Medulla oblongata (tissue), 1 donor: ENCODE results near the gene GTF2IRD1.
A peak's percentile ranks its signal among the peaks of the same experiment; 100 is the strongest.
"Not testable (repeated sequence)": the region's sequence is repeated elsewhere in the genome, so short reads cannot be mapped to it uniquely, and the experiment has no call there.

Experiments
- DNase-seq: peaks from one replicate; pipeline ENCODE4 v3.0.0-alpha.2; 2015; ENCODE audit errors: extremely low spot score

GTF2IRD1 gene

DNA sequence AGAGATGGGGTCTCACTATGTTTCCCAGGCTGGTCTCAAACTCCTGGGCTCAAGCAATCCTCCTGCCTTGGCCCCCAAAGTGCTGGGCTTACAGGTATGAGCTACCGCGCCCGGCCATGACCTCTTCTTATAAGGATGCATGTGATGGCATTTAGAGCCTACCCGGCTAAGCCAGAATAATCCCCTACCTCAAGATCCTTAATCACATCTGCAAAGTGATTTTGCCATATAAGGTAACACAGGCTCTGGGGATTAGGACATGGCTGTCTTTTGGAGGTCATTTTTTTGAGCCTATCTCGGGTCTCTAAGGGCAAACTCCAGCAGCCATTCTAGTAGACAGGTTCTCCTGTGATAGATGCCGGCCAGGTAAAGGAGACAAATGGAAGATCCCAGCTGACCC, 39.6 kb downstream of the GTF2IRD1 start:
- DNase-seq, result no peak

DNA sequence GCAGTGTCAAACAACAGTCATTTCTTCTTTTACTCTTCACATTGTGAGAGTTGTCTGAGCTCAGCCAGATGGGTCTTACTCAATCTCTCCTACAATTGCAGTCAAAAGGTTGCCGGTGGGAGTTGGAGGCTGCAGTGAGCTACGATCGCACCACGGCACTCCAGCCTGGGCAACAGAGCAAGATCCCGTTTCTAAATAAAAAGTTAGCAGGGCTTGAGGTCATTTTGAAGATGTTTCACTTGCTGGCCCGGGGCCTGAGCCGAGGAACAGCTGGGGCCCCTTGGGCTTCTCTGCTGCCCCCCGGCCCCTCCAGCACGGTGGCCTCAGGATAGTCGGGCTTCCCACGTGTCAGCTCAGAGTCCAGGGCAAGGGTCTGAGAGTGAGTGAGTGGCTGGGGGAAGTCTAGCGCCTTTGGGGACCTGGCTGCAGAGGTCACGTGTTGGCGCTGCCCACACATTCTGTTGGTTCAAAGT, 40.4 kb downstream of the GTF2IRD1 start:
- no peak for DNase-seq

DNA sequence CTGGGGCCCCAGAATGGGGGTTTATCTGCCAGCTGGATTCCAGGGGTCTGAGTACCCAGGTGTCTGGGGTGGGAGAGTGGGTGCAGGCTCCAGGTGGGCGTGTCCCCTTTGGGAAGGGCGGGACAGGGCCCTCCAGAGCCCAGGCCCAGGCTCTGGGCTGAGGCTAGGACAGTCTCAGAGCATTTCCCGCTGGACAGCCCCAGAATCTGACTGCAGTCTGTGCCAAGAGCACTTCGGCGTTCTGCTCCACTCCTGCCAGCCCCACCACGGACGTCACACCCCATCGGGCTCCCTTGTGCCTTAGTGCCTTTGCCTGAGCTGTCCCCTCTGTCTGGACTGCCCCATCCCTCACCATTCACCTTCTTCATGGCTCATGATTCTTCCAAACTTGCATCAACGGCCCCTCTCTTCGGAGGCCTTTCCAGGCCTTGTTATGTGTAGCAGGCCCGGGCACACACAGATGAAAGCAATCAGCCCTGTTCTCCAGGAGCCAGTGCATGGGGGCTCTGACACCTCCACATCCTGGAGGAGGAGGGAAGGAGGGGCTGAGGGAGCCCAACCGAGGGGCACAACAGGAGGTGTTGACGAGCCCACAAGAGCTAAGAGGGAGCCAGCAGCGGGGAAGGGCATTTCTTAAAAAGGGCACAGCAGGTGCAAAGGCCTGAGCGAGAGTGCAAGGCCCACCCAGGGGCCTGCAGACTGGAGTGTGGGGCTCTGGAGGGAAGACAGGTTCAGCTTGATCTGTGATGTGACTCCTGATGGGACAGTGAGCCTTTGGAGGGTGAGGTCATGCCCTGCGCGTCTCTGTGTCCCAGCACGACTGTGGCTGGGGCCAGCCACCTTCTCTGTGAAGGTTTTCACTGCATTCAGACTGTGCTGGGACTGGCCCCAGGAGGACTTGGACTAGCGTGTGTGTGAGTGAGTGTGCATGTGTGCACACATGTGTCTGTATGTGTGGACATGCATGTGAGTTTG, 41.7 kb downstream of the GTF2IRD1 start:
- DNase-seq, result no peak

DNA sequence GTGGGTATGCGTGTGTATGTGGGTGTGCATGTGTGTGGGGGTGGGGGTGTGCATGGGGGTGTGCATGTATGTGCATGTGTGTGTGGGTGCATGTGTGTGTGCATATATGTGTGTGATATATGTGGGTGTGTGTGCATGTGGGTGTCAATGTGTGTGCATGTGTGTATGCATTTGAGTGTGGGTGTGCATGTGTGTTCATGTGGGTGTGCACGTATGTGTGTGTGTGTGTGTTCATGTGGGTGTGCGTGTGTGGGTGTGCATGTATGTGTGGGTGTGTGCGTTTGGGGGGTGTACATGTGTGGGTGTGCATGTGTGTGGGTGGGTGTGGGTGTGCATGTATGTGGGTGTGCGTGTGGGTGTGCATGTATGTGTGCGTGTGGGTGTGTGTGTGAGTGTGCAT, 42.6 kb downstream of the GTF2IRD1 start:
- DNase-seq, result no peak

DNA sequence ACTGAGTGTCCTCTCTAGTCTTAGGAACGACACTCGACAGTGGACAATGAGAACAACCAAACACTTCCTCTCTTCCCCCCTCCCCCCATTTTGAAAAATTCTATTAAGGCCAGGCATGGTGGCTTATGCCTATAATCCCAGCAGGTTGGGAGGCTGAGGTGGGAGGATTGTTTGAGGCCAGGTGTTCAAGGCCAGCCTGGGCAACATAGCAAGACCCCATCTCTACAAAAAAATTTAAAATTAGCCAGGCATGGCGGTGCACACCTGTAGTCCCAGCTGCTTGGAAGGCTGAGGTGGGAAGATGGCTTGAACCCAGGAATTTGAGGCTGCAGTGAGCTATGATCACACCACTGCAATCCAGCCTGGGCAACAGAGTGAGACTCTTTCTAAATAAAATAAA, 43.1 kb downstream of the GTF2IRD1 start:
- DNase-seq, result not testable (repeated sequence)

DNA sequence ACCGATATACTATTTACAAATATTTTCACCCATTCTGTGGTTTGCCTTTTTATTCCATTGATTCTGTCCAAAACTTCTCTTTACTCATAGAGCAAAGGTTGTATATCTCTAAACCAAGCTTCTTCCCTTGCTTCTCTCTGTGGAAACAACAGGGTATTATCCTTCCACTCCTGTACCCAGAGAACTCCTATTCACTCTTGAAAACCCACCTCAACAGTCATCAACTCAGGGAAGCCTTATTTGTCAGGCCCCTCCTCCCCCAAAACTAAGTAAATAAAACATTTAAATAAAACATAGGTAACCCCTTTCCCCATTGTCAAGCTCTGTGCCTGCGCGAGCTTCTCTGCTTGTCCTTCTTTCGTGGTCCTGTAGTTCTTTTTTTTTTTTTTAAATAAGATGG, 44.6 kb downstream of the GTF2IRD1 start:
- no peak for DNase-seq

DNA sequence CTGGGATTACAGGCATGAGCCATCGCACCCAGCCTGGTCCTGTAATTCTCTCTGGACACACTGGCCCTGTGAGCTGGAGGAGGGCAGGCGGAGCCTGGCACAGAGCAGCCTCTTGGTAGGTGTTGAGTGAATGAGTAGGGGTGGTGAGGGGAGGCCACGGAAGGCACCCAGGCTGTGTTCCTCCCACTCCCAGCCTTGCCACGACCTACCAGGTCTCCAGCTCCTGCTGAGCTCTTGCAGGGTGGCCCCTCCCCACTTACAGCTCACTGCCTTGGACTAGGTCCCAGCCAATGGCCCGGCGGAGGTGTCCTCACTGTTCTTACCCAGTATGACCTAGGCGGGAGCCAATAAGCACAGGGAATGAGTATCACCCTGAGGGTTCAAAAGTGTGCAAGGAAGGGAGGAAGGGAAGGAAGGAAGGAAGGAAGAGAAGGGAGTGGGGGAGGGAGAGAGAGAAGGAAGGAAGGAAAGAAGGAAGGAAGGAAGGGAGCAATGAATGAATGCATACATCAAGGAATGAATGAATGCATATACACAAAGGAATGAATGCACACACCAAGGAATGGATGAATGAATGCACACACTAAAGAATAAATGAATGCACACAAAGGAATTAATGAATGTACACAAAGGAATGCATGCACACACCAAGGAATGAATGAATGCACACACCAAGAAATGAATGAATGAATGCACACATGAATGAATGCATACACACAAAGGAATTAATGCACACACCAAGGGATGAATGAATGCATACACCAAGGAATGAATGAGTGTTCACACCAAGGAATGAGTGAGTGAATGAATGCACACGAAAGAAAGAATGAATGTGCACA, 45.5 kb downstream of the GTF2IRD1 start:
- no peak for DNase-seq

DNA sequence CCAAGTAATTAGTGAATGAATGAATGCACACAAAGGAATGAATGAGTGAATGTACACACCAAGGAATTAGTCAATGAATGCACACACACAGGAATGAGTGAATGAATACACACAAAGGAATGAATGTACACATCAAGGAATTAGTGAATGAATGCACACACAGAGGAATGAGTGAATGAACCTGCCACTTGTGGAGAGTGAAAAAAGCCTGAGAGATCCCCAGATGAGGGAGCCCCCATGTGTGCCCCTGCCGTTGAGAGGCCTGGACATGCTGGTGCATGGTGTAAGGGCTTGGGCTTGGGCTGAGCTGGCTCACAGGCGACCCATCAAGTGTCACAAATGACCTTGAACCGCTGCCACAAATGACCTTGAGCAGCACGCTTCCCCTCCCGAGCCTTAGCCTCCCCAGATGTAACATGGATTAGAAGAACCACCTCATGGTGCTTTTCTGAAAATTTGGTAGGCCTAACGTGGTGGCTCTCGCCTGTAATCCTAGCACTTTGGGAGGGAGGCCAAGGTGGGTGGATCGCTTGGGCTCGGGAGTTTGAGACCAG, 46.2 kb downstream of the GTF2IRD1 start:
- DNase-seq, result no peak

DNA sequence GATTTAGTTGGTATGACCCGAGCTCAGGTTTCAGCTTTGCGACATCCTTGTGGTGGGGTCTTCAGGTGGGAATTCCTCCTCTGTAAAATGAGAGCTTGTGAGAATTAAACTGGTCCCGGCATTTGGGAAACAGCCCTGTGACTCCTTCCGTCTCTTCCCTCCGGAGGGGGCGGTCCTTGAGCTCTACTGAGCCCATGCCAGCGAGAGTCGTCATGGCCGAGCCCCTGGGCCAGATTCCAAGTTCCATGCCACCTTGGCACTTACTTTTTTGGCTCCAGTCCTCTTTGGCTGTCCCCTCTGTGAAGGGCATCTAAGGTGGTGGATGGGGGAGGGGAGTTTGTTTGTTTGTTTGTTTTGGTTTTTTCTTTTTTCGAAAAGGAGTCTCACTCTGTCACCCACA, 47.6 kb downstream of the GTF2IRD1 start:
- no peak for DNase-seq

DNA sequence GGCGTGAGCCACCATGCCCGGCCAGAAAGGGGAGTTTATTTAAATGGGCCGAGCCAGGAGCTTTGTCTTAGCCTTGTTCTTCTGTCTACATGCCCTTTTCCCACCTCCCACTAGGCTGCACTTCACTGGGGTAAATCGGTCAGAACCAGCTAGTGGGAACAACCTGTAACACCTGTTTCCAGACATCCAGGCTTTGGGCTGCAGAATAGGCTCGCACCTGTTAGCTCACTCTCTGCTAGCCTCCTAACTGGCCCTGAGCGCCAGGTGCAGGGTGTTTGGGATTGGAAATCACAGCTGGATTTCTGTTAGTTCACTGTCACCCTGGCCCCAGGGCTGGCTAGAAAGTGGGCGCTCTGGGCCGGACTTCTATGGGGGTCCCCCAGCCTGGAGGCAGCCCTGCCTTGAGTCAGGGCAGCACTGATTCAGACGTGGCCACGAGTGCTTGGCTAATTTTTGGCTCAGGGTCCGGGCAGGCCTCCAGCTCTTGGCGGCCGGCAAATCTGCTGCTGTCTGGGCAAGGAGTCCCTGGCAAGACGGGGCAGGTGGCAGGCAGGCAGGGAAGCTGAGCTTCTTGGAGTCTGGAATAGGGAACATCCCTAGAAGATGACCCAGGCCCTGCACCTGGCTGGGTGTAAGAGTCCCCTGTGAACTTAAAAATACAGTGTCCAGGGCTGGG, 48.6 kb downstream of the GTF2IRD1 start:
- peak; percentile 64 for DNase-seq

DNA sequence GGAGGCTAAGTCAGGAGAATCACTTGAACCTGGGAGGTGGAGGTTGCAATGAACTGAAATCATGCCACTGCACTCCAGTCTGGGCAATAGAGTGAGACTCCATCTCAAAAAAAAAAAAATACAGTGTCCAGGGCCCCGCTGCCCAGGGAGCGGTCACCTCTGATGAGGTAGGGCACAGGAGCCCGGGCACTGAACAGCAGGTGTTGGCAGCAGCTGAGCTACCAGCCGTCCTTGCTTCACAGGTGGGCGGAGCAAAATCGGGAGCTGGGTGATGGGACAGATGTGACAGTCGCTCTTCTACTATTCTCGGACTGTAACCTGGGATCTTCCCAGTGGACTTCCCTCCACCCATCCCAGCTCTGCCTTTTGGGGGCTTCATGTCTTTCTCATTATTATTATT, 49.4 kb downstream of the GTF2IRD1 start:
- DNase-seq, result no peak

DNA sequence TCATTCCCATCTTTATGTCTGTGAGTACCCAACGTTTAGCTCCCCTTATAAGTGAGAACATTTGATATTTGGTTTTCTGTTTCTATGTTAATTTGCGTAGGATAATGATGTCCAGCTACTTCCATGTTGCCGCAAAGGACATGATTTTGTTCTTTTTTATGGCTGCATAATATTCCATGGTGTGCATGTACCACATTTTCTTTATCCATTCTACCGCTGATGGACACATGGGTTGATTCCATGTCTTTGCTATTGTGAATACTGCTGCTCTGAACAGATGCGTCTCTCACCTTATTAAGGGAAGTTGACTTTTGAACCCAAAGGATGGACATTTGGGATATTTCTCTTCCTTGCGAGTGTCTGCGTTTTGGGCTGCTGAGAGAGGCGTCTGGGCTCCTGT, 50.2 kb downstream of the GTF2IRD1 start:
- no peak for DNase-seq

DNA sequence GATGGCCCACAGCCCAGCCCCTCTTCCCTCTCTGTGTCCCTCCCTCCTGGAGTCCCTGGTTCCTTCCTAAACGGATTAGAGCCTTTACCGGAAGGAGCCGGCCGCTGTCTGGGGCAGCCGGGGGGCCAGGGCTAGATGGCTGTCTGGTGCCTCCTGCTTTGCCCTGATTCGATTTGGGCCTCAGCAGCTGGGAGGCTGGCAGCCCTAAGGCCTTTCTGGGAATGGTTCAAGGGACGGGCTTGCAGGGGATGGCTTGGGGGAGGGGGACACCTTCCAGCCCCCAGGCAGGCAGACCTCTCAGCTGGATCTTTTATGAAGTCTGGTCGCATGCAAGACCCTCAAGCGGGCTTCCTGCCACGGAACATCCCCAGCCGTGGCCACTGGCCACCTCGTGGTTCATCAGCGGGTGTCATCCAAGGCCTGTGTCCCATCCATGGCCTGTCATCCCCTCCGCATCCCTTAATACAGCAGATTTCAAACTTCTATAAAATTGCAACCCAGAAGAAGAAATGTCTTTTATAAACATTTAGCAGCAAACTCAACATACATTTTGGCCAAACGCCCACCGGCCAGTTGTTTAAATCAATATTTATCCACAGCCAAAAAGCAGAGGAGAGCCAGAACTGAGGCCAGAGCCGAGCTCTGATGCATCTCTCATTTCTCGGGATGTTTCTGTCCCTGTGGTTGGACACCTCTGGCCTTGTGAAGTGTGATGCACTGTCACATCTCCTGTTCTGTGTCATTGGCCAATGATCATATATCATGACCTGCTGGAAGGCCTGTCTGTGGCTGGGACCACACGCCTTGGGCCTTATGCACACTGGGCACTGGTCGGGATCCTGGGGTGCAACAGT, 52.0 kb downstream of the GTF2IRD1 start:
- no peak for DNase-seq

DNA sequence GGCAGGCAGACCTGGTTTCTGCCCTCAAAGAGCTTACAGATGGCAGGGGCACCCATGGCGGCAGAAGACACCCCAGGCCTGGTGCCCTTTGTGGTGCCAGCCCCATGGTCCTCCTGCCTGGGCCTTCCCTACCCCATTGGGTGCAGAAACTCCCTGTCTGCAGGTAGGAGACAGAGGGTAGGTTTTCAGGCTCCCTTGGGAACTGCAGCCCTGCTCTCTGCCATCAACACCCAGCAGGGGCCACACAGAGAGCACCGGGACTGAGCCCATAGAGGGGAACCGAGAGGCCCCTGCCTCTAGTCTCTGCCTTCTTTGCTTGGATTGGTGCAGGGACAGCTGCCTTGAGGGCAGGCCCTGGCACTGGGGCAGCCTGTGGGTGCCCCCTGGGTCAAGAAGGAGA, 52.6 kb downstream of the GTF2IRD1 start:
- no peak for DNase-seq

DNA sequence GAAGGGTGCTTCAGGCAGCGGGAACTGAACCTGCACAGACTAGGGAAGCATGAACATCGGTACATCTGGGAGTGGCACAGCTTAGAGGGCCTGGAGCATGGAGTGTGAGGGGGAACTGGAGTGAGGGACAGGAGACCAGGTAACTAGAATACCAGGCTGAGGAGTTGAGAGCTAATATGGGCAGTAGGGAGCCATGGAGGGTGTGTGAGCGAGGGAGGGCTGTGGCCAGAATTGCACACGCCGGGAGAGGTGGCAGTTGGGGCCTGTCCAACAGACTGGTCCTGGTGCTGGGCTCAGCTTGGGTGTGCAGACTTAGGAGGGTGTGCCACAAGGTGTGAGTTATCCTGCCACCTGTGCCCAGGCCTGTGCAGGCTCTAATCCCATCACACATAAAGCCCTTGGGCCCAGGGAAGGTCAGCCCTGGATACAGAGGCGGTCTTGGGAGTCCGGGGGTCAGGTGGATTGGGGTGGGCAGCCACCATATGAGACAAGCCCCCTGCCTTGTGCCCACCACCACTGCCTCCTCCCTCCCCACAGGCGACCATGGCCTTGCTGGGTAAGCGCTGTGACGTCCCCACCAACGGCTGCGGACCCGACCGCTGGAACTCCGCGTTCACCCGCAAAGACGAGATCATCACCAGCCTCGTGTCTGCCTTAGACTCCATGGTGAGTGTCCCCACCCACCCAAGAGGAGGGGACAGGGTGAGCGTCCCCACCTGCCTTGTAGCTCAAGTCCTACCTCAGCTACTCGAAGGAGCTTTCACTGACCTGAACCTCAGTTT, 54.0 kb downstream of the GTF2IRD1 start:
- DNase-seq, result no peak

DNA sequence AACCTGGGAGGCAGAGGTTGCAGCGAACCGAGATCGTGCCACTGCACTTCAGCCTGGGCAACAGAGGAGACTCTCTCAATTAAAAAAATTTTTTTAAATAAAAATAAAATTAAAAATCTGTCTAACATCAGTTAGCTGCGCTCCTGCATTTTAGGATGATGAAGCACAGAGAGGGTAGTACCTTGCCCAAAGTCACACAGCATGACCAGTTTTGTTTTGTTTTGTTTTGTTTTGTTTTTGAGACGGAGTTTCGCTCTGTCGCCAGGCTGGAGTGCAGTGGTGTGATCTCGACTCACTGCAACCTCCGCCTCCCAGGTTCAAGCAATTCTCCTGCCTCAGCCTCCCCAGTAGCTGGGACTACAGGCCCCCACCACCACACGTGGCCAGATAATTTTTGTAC, 55.7 kb downstream of the GTF2IRD1 start:
- DNase-seq, result not testable (repeated sequence)

DNA sequence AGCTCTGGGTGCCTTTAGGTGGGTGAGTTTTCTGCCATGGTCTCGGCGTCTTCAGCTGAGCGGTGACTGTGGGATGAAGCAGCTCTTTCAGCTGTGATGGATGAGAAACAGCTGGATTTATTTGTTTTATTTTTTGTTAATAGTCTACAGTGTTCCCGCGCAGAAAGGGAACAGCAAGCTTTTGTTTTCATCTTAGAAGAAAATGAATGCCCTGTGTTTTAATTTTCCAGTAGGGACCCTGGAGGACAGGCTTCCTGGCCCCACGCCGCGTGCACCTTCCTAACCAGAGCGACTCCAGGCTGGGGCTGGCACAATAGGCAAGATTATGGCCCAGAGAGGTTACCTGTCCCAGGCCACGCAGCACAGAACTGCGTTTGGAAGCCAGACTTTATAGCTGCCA, 57.6 kb downstream of the GTF2IRD1 start:
- peak; percentile 54 for DNase-seq

DNA sequence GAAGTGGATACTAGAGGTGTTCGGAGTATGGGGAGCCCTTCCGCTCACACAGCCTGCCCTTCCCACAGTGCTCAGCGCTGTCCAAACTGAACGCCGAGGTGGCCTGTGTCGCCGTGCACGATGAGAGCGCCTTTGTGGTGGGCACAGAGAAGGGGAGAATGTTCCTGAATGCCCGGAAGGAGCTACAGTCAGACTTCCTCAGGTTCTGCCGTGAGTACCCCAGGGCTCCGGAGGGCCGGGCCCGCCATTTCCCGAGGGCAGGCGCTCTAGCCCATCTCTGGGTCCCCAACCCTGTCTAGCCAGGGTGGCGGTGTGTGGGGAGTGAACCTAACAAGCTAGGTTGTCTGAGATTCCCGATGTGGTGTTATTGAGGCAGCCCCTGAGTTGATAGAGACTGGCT, 59.1 kb downstream of the GTF2IRD1 start:
- no peak for DNase-seq

DNA sequence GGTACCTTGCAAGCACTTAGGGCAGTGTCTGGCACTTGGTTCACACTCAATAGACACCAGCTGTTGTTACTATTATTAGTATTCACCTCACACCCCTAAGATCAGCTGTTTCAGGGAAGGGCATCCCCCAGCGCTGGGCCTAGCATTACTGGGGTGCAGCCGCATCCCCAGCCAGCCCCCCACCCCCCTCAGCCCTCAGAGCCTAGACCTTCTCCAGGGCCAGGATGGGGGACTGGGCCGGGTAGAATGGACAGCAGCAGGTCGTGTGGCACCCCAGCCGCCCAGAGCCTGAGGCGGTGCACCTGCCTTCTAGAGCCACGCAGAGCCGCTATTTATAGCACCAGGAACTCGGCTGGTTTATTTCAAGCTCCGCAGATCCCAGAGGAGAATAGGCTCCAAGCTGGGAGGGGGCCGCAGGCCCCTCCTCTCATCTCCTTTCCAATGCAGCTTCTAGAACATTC, 60.5 kb downstream of the GTF2IRD1 start:
- no peak for DNase-seq

DNA sequence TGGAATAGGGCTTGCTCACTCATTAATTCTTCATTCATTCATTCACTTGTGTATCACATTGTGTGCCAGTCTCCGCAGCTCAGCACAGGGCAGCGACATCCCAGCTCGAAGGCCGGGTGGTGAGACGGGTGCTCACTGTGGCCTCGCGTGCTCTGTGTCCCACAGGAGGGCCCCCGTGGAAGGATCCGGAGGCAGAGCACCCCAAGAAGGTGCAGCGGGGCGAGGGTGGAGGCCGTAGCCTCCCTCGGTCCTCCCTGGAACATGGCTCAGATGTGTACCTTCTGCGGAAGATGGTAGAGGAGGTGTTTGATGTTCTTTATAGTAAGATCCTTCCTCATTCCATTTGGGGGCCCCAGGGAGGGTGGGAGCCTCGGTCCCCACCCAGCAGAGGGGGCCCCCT, 61.6 kb downstream of the GTF2IRD1 start:
- DNase-seq, result no peak
